ENCODE data around the gene HIVEP2.
"Not testable (repeated sequence)": the region's sequence is repeated elsewhere in the genome, so short reads cannot be mapped to it uniquely, and the experiment has no call there.

The HIVEP2 gene, protein sequence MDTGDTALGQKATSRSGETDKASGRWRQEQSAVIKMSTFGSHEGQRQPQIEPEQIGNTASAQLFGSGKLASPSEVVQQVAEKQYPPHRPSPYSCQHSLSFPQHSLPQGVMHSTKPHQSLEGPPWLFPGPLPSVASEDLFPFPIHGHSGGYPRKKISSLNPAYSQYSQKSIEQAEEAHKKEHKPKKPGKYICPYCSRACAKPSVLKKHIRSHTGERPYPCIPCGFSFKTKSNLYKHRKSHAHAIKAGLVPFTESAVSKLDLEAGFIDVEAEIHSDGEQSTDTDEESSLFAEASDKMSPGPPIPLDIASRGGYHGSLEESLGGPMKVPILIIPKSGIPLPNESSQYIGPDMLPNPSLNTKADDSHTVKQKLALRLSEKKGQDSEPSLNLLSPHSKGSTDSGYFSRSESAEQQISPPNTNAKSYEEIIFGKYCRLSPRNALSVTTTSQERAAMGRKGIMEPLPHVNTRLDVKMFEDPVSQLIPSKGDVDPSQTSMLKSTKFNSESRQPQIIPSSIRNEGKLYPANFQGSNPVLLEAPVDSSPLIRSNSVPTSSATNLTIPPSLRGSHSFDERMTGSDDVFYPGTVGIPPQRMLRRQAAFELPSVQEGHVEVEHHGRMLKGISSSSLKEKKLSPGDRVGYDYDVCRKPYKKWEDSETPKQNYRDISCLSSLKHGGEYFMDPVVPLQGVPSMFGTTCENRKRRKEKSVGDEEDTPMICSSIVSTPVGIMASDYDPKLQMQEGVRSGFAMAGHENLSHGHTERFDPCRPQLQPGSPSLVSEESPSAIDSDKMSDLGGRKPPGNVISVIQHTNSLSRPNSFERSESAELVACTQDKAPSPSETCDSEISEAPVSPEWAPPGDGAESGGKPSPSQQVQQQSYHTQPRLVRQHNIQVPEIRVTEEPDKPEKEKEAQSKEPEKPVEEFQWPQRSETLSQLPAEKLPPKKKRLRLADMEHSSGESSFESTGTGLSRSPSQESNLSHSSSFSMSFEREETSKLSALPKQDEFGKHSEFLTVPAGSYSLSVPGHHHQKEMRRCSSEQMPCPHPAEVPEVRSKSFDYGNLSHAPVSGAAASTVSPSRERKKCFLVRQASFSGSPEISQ (N-terminal part only)

DNA sequence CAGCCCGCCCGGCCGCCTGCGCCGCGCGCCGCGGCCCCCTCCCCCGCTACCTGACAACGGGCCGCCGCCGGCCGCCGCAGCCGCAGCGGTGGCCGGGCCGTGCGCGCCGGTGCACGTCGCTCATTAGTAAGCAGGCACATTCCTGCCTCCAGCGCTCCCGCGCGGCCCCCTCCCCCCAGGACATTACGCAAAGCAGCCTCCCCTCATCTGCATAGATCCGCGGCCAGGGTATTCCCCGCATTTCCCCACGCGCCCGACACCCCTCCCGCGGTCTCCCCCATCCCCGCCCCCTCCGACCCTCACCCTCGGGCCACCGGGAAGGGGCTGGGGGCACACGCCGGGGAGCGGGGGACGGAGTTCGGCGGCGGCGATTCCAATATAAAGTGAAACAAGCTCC is at the start of gene HIVEP2:
TSS of gene HIVEP2 (minus strand) at position 128 of the 397 bp plus-strand sequence. CDS start 170,438 bp downstream, outside the sequence.
- DNase-seq (ENCODE audit: low read depth) = no peak
- TF ChIP-seq, protein P1, sequence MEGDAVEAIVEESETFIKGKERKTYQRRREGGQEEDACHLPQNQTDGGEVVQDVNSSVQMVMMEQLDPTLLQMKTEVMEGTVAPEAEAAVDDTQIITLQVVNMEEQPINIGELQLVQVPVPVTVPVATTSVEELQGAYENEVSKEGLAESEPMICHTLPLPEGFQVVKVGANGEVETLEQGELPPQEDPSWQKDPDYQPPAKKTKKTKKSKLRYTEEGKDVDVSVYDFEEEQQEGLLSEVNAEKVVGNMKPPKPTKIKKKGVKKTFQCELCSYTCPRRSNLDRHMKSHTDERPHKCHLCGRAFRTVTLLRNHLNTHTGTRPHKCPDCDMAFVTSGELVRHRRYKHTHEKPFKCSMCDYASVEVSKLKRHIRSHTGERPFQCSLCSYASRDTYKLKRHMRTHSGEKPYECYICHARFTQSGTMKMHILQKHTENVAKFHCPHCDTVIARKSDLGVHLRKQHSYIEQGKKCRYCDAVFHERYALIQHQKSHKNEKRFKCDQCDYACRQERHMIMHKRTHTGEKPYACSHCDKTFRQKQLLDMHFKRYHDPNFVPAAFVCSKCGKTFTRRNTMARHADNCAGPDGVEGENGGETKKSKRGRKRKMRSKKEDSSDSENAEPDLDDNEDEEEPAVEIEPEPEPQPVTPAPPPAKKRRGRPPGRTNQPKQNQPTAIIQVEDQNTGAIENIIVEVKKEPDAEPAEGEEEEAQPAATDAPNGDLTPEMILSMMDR (IDR thresholded peaks at IDR 0.05; ENCODE audit: low read depth, low read length, missing control alignments) = no peak
- in situ Hi-C loops (cut with HindIII; ENCODE audit: low sequenced_read_pairs) = no loop called here
- H3K4me3 ChIP-seq (ENCODE audit: low read depth, low read length) = peak within 1 kb of the TSS; percentile 90

DNA sequence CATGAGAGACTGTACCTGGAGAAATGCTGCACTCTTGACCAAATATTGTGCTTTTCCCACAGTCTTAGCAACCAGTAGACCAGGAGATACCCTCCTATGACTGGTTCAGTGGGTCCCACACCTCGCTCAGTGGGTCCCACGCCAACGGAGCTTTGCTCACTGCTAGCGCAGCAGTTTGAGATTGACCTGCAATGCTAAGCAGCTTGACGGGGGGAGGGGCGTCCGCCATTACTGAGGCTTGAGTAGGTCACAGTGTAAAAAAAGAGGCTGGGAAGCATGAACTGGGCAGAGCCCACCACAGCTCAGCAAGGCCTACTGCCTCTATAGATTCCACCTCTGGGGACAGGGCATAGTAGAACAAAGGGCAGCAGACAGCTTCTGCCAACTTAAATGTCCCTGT is 49.0 kb upstream of the HIVEP2 start:
- H3K4me3 ChIP-seq (ENCODE audit: low read depth, low read length) = no peak overlapping the region
- no peak for DNase-seq (ENCODE audit: low read depth)
- in situ Hi-C loops (cut with HindIII; ENCODE audit: low sequenced_read_pairs) = no loop called here
- TF ChIP-seq, protein P1 (IDR thresholded peaks at IDR 0.05; ENCODE audit: low read depth, low read length, missing control alignments) = no peak

DNA sequence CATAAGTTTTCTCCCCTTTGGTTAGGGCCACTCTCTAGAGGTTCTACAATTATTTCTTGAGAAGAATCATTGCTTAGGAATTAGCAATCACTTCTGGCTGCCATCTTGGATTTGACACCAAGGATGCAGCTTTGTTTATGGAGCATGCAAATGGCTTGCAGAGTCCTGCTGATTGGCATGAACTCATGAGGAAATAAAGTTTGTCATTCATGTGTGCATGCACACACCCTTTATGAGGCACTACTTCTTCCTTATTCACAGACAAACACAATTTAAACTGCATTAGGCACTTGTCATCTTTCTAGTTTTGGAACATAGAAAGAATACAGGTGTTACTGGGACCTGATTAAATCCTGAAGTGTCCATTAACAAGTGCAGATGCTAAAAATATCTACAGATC is 42.5 kb upstream of the HIVEP2 start:
- in situ Hi-C loops (cut with HindIII; ENCODE audit: low sequenced_read_pairs) = no loop called here
- no peak for DNase-seq (ENCODE audit: low read depth)
- TF ChIP-seq, protein P1 (IDR thresholded peaks at IDR 0.05; ENCODE audit: low read depth, low read length, missing control alignments) = no peak
- H3K4me3 ChIP-seq (ENCODE audit: low read depth, low read length) = no peak overlapping the region

DNA sequence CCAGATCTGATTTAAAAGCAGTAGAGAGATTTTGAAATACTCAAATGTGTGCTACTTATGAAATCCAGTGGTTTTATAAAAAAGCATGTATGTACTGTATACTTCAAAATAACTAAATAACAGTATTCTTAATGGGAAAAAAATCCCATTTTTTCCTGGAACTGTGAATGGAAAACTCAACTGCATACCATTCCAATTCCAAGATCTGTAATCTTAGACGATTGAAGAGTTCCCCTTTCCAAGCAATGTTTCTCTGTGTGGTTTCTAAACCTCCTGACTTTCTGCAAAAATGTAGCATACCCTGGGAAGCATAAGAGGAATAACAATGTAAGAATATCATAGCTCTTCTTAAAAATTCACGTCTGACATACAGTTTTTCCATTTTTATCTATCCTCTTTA is 40.3 kb upstream of the HIVEP2 start:
- H3K4me3 ChIP-seq (ENCODE audit: low read depth, low read length) = no peak overlapping the region
- in situ Hi-C loops (cut with HindIII; ENCODE audit: low sequenced_read_pairs) = no loop called here
- TF ChIP-seq, protein P1 (IDR thresholded peaks at IDR 0.05; ENCODE audit: low read depth, low read length, missing control alignments) = no peak
- DNase-seq (ENCODE audit: low read depth) = no peak

DNA sequence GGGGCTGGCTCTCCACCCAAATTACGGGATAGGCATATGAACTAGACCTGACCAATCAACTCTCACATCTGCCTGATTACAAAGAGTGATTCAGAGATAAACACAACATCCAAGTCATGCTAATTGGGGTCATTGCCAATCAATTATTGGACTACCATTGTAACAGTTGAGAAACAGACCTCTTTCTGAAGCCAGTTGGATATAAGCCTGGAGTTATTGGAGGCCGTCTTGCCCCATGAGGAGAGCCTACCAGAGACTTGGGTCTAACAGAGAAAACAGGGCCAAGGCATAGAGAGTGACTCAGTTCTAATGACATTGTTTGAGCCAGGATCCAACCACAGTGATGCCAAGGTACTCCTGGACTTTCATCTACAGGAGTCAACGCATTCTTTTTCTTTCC is 39.4 kb upstream of the HIVEP2 start:
- TF ChIP-seq, protein P1 (IDR thresholded peaks at IDR 0.05; ENCODE audit: low read depth, low read length, missing control alignments) = no peak
- H3K4me3 ChIP-seq (ENCODE audit: low read depth, low read length) = no peak overlapping the region
- DNase-seq (ENCODE audit: low read depth) = no peak
- in situ Hi-C loops (cut with HindIII; ENCODE audit: low sequenced_read_pairs) = no loop called here

DNA sequence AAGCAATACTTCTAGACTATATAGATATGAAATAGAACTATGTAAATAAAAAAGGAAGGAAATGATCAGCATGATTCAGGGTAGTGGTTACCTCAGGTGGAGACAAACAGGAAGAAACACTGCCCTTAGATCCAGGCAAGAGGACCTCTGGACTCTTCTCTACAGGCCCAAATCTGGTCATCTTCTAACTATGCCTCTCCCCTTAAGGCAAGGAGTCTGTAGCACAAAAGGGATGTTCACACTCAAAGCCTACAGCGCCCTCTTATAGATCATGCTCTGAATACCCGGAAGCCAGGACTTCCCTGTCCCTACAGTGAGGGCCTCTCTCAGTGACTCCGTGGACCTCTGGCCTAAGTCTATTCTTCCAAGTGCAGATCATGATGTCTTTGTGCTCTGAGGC is 30.4 kb upstream of the HIVEP2 start:
- in situ Hi-C loops (cut with HindIII; ENCODE audit: low sequenced_read_pairs) = no loop called here
- DNase-seq (ENCODE audit: low read depth) = no peak
- no peak overlapping the region for H3K4me3 ChIP-seq (ENCODE audit: low read depth, low read length)
- TF ChIP-seq, protein P1 (IDR thresholded peaks at IDR 0.05; ENCODE audit: low read depth, low read length, missing control alignments) = no peak

DNA sequence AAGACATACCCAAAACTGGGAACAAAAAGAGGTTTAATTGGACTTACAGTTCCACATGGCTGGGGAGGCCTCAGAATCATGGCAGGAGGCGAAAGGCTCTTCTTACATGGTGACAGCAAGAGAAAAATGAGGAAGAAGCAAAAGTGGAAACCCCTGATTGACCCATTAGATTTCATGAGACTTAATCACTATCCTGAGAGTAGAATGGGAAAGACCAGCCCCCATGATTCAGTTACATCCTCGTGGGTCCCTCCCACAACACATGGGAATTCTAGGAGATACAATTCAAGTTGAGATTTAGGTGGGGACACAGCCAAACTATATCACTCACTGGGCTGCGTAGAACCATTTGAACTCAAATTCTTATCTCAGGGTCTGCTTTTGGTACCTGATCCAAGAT is 26.0 kb upstream of the HIVEP2 start:
- in situ Hi-C loops (cut with HindIII; ENCODE audit: low sequenced_read_pairs); DNase-seq (ENCODE audit: low read depth); H3K4me3 ChIP-seq (ENCODE audit: low read depth, low read length): not testable (repeated sequence)
